Neural progenitor cell (in vitro differentiated cells): ENCODE measurements around the gene SLC6A9. TPM values are rescaled to one million over a fixed set of nuclear protein-coding genes. Genes with fewer than 3 reads are reported as not detected.

Experiments
- DNase-seq: peaks from one replicate; pipeline ENCODE4 v3.0.0-alpha.2; 2016; ENCODE audit warnings: low spot score
- H2AFZ ChIP-seq: fragments of 200-600 bp; sonication (generic); replicated peaks from 2 replicates; pipeline ENCODE4 v1.6.1; 2016; ENCODE audit warnings: antibody characterized with exemption
- H3F3A ChIP-seq: fragments of 200-600 bp; sonication (generic); 2 replicates; pipeline ENCODE4 v1.6.1; 2016; ENCODE audit warnings: antibody characterized with exemption, low read depth
- H3K27ac ChIP-seq: fragments of 200-600 bp; sonication (generic); 2 replicates; pipeline ENCODE4 v1.5.1; 2016; ENCODE audit warnings: mild to moderate bottlenecking
- H3K27me3 ChIP-seq: fragments of 200-600 bp; sonication (generic); 2 replicates; pipeline ENCODE4 v1.6.1; 2016; ENCODE audit warnings: mild to moderate bottlenecking, moderate library complexity
- H3K36me3 ChIP-seq: fragments of 200-600 bp; sonication (generic); 2 replicates; pipeline ENCODE4 v1.5.1; 2016
- H3K4me1 ChIP-seq: fragments of 200-600 bp; sonication (generic); 2 replicates; pipeline ENCODE4 v1.6.1; 2016; ENCODE audit warnings: mixed run types
- H3K4me2 ChIP-seq: fragments of 200-600 bp; sonication (generic); 2 replicates; pipeline ENCODE4 v1.6.1; 2016
- H3K4me3 ChIP-seq: fragments of 200-600 bp; sonication (generic); 2 replicates; pipeline ENCODE4 v1.5.1; 2016
- H3K79me2 ChIP-seq: fragments of 200-600 bp; sonication (generic); 2 replicates; pipeline ENCODE4 v1.6.1; 2016; ENCODE audit warnings: low read depth
- H3K9ac ChIP-seq: fragments of 200-600 bp; sonication (generic); 2 replicates; pipeline ENCODE4 v1.6.1; 2016
- H3K9me3 ChIP-seq: fragments of 200-600 bp; sonication (generic); 2 replicates; pipeline ENCODE4 v1.5.1; 2016; ENCODE audit warnings: low read depth
- H4K20me1 ChIP-seq: fragments of 200-600 bp; sonication (generic); 2 replicates; pipeline ENCODE4 v1.6.1; 2016; ENCODE audit warnings: low read depth
- H3K27ac Mint-ChIP-seq: 3 replicates; pipeline ENCODE4 v1.8.0; 2021; ENCODE audit warnings: mixed read lengths
- H3K27me3 Mint-ChIP-seq: 2 replicates; pipeline ENCODE4 v1.8.0; 2022; ENCODE audit warnings: low read depth, mild to moderate bottlenecking, inconsistent platforms, moderate library complexity, mixed read lengths; ENCODE audit not compliant: insufficient read depth
- H3K36me3 Mint-ChIP-seq: 3 replicates; pipeline ENCODE4 v1.8.0; 2021; ENCODE audit warnings: mixed read lengths
- H3K4me1 Mint-ChIP-seq: 3 replicates; pipeline ENCODE4 v1.8.0; 2021; ENCODE audit warnings: mixed read lengths
- H3K4me3 Mint-ChIP-seq: 3 replicates; pipeline ENCODE4 v1.8.0; 2021; ENCODE audit warnings: mild to moderate bottlenecking, moderate library complexity, mixed read lengths
- H3K9me3 Mint-ChIP-seq: 3 replicates; pipeline ENCODE4 v1.8.0; 2020; ENCODE audit warnings: mixed read lengths
- CTCF ChIP-seq: fragments of 200-600 bp; sonication (generic); IDR thresholded peaks from 2 replicates; pipeline ENCODE4 v1.5.1; 2017; ENCODE audit warnings: antibody characterized with exemption, mild to moderate bottlenecking
- EZH2 ChIP-seq: fragments of 200-600 bp; sonication (generic); IDR thresholded peaks from 2 replicates; pipeline ENCODE4 v1.6.1; 2017; ENCODE audit warnings: antibody characterized with exemption, mild to moderate bottlenecking, moderate library complexity
- EZH2phosphoT487 ChIP-seq: fragments of 200-600 bp; sonication (generic); IDR thresholded peaks from 2 replicates; pipeline ENCODE4 v1.6.1; 2017; ENCODE audit warnings: antibody characterized with exemption
- total RNA-seq: library from RNA; depleted of rRNA; stranded (reverse); fragments of >200 nt; gene quantifications from 2 replicates; pipeline ENCODE4 v1.2.3, GENCODE V29; 2015; ENCODE audit warnings: low replicate concordance

Gene SLC6A9
- total RNA-seq, 1 donor from 2014 or later: 1.4 TPM

- H3K27ac ChIP-seq: no peak overlapping the region
- H3K79me2 ChIP-seq: no peaks in the 10 kb centered on the region
- no peaks in the 10 kb centered on the region for H3K9me3 Mint-ChIP-seq
- peaks cover 20% of the 10 kb centered on the region for H3K4me1 ChIP-seq
- H2AFZ ChIP-seq: no peak overlapping the region
- no peak overlapping the region for H3K4me3 ChIP-seq
- no peaks in the 10 kb centered on the region for H3K27me3 ChIP-seq
- H3K4me1 Mint-ChIP-seq: peaks cover 43% of the 10 kb centered on the region
- H3K27me3 Mint-ChIP-seq: peaks cover 3% of the 10 kb centered on the region
- H3K36me3 Mint-ChIP-seq: peaks cover 3% of the 10 kb centered on the region
- peak overlapping the region; percentile 2 for H3K4me3 Mint-ChIP-seq
- peak overlapping the region; percentile 20 for H3K27ac Mint-ChIP-seq
- TF ChIP-seq CTCF (no peak), EZH2phosphoT487 (no peak), EZH2 (no peak)
- peaks cover 11% of the 10 kb centered on the region for H4K20me1 ChIP-seq
- H3K9me3 ChIP-seq: no peaks in the 10 kb centered on the region
- no peak overlapping the region for H3K9ac ChIP-seq
- no peak for DNase-seq
- H3K4me2 ChIP-seq: no peak overlapping the region
- no peaks in the 10 kb centered on the region for H3F3A ChIP-seq
- H3K36me3 ChIP-seq: no peaks in the 10 kb centered on the region
Measured at GRCh38 chr1:44014365-44015104, 16.7 kb downstream of the SLC6A9 start.

GRCh38 chr1:44013949-44014348 lies 17.3 kb downstream of the SLC6A9 start:
- peak overlapping the region; percentile 18 for H3K27ac Mint-ChIP-seq
- no peak overlapping the region for H3K27ac ChIP-seq
- H2AFZ ChIP-seq: no peak overlapping the region
- peaks cover 11% of the 10 kb centered on the region for H4K20me1 ChIP-seq
- no peak overlapping the region for H3K4me3 Mint-ChIP-seq
- H3K27me3 ChIP-seq: no peaks in the 10 kb centered on the region
- no peak overlapping the region for H3K4me3 ChIP-seq
- H3F3A ChIP-seq: no peaks in the 10 kb centered on the region
- TF ChIP-seq EZH2phosphoT487: no peak
- no peaks in the 10 kb centered on the region for H3K36me3 ChIP-seq
- no peak overlapping the region for H3K4me2 ChIP-seq
- H3K9me3 ChIP-seq: no peaks in the 10 kb centered on the region
- H3K27me3 Mint-ChIP-seq: peaks cover 3% of the 10 kb centered on the region
- H3K9me3 Mint-ChIP-seq: no peaks in the 10 kb centered on the region
- peaks cover 40% of the 10 kb centered on the region for H3K4me1 Mint-ChIP-seq
- no peak for DNase-seq
- no peaks in the 10 kb centered on the region for H3K79me2 ChIP-seq
- H3K36me3 Mint-ChIP-seq: peaks cover 4% of the 10 kb centered on the region
- H3K4me1 ChIP-seq: peaks cover 20% of the 10 kb centered on the region
- no peak overlapping the region for H3K9ac ChIP-seq

- H3K4me1 ChIP-seq: peaks cover 20% of the 10 kb centered on the region
- H3K27me3 ChIP-seq: no peaks in the 10 kb centered on the region
- Mint-ChIP-seq H3K27me3 (peaks cover 5% of the 10 kb centered on the region), H3K27ac (no peak overlapping the region), H3K9me3 (no peaks in the 10 kb centered on the region), H3K4me1 (peaks cover 40% of the 10 kb centered on the region), H3K4me3 (no peak overlapping the region), H3K36me3 (peaks cover 4% of the 10 kb centered on the region)
- no peaks in the 10 kb centered on the region for H3K79me2 ChIP-seq
- TF ChIP-seq EZH2: no peak
- peak; percentile 51 for DNase-seq
- no peak overlapping the region for H3K4me2 ChIP-seq
- H2AFZ ChIP-seq: no peak overlapping the region
- H4K20me1 ChIP-seq: peaks cover 11% of the 10 kb centered on the region
- H3K27ac ChIP-seq: no peak overlapping the region
- H3F3A ChIP-seq: no peaks in the 10 kb centered on the region
- H3K36me3 ChIP-seq: no peaks in the 10 kb centered on the region
- no peak overlapping the region for H3K4me3 ChIP-seq
- H3K9ac ChIP-seq: no peak overlapping the region
- no peaks in the 10 kb centered on the region for H3K9me3 ChIP-seq
Measured at GRCh38 chr1:44012941-44013609, 18.2 kb downstream of the SLC6A9 start.

- H3K27ac Mint-ChIP-seq: peak overlapping the region; percentile 22
- peaks cover 11% of the 10 kb centered on the region for H4K20me1 ChIP-seq
- no peaks in the 10 kb centered on the region for H3F3A ChIP-seq
- H3K4me3 Mint-ChIP-seq: no peak overlapping the region
- no peaks in the 10 kb centered on the region for H3K9me3 ChIP-seq
- no peaks in the 10 kb centered on the region for H3K36me3 ChIP-seq
- H3K27me3 Mint-ChIP-seq: peaks cover 5% of the 10 kb centered on the region
- H3K4me2 ChIP-seq: no peak overlapping the region
- no peaks in the 10 kb centered on the region for H3K9me3 Mint-ChIP-seq
- DNase-seq: no peak
- H3K79me2 ChIP-seq: no peaks in the 10 kb centered on the region
- peaks cover 4% of the 10 kb centered on the region for H3K36me3 Mint-ChIP-seq
- H3K4me3 ChIP-seq: no peak overlapping the region
- H3K9ac ChIP-seq: no peak overlapping the region
- H3K27ac ChIP-seq: no peak overlapping the region
- H3K27me3 ChIP-seq: no peaks in the 10 kb centered on the region
- no peak overlapping the region for H2AFZ ChIP-seq
- TF ChIP-seq CTCF (no peak), EZH2 (no peak), EZH2phosphoT487 (no peak)
- H3K4me1 ChIP-seq: peaks cover 20% of the 10 kb centered on the region
- H3K4me1 Mint-ChIP-seq: peaks cover 40% of the 10 kb centered on the region
Measured at GRCh38 chr1:44012404-44012803, 18.9 kb downstream of the SLC6A9 start.
